ENCODE measurements around the gene SUMO3.

GRCh38 chr21:44855572-44855971 is 37.7 kb upstream of the SUMO3 start:
- no peak for TF ChIP-seq SMAD3 (CRISPR knock-in tag; IDR thresholded peaks at IDR 0.05; ENCODE audit: borderline replicate concordance)
- no peak for TF ChIP-seq ATF3 (CRISPR knock-in tag; conservative IDR thresholded peaks at IDR 0.05)
- TF ChIP-seq, protein P1, sequence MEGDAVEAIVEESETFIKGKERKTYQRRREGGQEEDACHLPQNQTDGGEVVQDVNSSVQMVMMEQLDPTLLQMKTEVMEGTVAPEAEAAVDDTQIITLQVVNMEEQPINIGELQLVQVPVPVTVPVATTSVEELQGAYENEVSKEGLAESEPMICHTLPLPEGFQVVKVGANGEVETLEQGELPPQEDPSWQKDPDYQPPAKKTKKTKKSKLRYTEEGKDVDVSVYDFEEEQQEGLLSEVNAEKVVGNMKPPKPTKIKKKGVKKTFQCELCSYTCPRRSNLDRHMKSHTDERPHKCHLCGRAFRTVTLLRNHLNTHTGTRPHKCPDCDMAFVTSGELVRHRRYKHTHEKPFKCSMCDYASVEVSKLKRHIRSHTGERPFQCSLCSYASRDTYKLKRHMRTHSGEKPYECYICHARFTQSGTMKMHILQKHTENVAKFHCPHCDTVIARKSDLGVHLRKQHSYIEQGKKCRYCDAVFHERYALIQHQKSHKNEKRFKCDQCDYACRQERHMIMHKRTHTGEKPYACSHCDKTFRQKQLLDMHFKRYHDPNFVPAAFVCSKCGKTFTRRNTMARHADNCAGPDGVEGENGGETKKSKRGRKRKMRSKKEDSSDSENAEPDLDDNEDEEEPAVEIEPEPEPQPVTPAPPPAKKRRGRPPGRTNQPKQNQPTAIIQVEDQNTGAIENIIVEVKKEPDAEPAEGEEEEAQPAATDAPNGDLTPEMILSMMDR (IDR thresholded peaks at IDR 0.05), result no peak
- TF ChIP-seq, protein P2, sequence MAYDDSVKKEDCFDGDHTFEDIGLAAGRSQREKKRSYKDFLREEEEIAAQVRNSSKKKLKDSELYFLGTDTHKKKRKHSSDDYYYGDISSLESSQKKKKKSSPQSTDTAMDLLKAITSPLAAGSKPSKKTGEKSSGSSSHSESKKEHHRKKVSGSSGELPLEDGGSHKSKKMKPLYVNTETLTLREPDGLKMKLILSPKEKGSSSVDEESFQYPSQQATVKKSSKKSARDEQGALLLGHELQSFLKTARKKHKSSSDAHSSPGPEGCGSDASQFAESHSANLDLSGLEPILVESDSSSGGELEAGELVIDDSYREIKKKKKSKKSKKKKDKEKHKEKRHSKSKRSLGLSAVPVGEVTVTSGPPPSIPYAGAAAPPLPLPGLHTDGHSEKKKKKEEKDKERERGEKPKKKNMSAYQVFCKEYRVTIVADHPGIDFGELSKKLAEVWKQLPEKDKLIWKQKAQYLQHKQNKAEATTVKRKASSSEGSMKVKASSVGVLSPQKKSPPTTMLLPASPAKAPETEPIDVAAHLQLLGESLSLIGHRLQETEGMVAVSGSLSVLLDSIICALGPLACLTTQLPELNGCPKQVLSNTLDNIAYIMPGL (CRISPR knock-in tag; IDR thresholded peaks at IDR 0.05), result no peak
- no peak for TF ChIP-seq CREB1 (CRISPR knock-in tag; IDR thresholded peaks at IDR 0.05)
- TF ChIP-seq GABPB1 (CRISPR knock-in tag; IDR thresholded peaks at IDR 0.05), result no peak
- no peak for TF ChIP-seq USF2 (CRISPR knock-in tag; IDR thresholded peaks at IDR 0.05)
- TF ChIP-seq ZNF281 (CRISPR knock-in tag; IDR thresholded peaks at IDR 0.05), result no peak
- no peak for TF ChIP-seq NFE2L1 (CRISPR knock-in tag; IDR thresholded peaks at IDR 0.05)
